Measurements from ENCODE around the gene ABCB1.

ABCB1 gene

DNA sequence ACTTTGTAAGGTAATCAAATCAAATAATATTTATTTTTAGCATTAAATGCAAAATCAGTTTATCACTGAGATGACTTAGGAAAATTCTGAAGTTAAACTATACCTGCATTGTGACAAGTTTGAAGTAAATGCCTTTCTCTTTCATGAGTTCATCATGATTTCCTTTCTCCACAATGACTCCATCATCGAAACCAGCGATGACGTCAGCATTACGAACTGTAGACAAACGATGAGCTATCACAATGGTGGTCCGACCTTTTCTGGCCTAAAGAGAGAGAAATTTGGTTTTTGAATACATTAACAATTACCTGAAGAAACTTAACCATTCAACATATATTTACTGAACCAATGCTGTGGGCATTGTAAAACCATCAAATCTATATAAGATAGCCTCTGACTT lies 54.9 kb downstream of the ABCB1 start:
- H3K4me3 Mint-ChIP-seq, result no peak overlapping the region
- peaks cover 8% of the 10 kb centered on the region for H3K4me1 Mint-ChIP-seq
- no peak overlapping the region for H3K27ac Mint-ChIP-seq
- no peaks in the 10 kb centered on the region for H3K36me3 Mint-ChIP-seq (ENCODE audit: low read depth)
- TF ChIP-seq, protein P1, sequence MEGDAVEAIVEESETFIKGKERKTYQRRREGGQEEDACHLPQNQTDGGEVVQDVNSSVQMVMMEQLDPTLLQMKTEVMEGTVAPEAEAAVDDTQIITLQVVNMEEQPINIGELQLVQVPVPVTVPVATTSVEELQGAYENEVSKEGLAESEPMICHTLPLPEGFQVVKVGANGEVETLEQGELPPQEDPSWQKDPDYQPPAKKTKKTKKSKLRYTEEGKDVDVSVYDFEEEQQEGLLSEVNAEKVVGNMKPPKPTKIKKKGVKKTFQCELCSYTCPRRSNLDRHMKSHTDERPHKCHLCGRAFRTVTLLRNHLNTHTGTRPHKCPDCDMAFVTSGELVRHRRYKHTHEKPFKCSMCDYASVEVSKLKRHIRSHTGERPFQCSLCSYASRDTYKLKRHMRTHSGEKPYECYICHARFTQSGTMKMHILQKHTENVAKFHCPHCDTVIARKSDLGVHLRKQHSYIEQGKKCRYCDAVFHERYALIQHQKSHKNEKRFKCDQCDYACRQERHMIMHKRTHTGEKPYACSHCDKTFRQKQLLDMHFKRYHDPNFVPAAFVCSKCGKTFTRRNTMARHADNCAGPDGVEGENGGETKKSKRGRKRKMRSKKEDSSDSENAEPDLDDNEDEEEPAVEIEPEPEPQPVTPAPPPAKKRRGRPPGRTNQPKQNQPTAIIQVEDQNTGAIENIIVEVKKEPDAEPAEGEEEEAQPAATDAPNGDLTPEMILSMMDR (IDR thresholded peaks at IDR 0.05), result no peak
- no peak for DNase-seq
- H3K27me3 Mint-ChIP-seq (ENCODE audit: low read depth, poor library complexity), result peaks cover 4% of the 10 kb centered on the region
- H3K9me3 Mint-ChIP-seq, result no peaks in the 10 kb centered on the region

DNA sequence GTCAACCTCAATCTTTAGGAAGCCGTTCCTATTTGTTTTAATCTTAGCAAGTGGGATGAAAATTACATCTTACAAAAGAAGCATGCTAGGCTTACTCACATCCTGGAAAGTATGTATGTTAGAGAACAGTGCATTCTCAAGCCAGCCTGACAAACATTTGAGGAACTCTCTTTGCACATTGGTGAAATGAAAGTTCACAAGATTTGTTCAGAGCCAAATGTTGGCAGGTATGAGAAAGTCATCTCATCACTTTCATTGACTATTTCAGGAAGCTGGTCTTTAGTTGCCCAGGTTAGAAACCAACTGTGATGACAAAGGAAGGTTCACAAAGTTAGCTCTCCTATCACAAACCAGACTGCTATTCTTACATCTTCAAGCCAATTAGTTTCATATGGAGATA lies 57.1 kb downstream of the ABCB1 start:
- Mint-ChIP-seq H3K9me3 (no peaks in the 10 kb centered on the region), H3K27ac (no peak overlapping the region), H3K4me1 (no peaks in the 10 kb centered on the region), H3K36me3 (ENCODE audit: low read depth) (no peaks in the 10 kb centered on the region), H3K4me3 (no peak overlapping the region), H3K27me3 (ENCODE audit: low read depth, poor library complexity) (peaks cover 6% of the 10 kb centered on the region)
- no peak for DNase-seq
- TF ChIP-seq, protein P1 (IDR thresholded peaks at IDR 0.05), result no peak

DNA sequence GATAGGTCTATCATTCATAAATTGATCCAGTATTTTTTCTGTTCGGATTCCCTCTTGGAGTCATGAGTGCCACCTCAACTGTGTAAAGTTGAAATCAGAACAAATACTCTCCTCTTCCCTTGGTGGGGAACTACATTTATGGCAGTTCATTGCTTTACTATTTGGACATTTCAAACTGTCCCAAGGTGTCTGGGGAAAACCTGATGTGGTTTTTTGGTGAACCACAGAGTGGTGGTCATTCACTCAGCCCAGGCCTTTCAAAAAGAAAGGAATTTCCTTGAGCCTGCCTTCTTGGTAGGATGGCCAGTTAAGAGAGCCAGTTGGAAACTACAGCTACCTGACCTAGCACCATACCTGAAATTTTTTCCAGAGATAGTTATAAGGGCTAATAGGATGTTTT lies 59.0 kb downstream of the ABCB1 start:
- Mint-ChIP-seq H3K4me3 (no peak overlapping the region), H3K27me3 (ENCODE audit: low read depth, poor library complexity) (peaks cover 9% of the 10 kb centered on the region), H3K9me3 (no peaks in the 10 kb centered on the region), H3K27ac (no peak overlapping the region), H3K4me1 (no peaks in the 10 kb centered on the region), H3K36me3 (ENCODE audit: low read depth) (no peaks in the 10 kb centered on the region)
- TF ChIP-seq, protein P1 (IDR thresholded peaks at IDR 0.05), result no peak
- no peak for DNase-seq

DNA sequence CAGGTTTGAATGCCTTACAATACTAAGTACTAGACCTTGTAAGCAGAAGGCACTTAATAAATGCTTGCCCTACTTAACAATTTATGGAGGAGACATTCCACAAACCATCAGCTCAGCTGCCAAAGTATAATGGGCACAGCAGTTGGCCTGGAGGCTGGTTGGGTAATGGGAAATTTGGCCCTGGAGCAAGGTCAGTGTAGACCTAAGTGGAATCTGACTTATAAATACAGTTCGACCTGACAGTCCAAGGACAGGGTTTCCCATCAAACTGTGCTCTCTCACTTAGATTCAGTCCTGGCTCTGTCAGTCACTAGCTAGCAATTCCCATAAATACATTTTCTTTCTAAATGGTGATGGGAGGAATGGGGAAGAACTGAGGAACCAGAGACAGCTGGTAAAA lies 62.6 kb downstream of the ABCB1 start:
- no peak overlapping the region for H3K4me3 Mint-ChIP-seq
- peaks cover 11% of the 10 kb centered on the region for H3K27me3 Mint-ChIP-seq (ENCODE audit: low read depth, poor library complexity)
- no peak overlapping the region for H3K27ac Mint-ChIP-seq
- H3K36me3 Mint-ChIP-seq (ENCODE audit: low read depth), result no peaks in the 10 kb centered on the region
- H3K9me3 Mint-ChIP-seq, result no peaks in the 10 kb centered on the region
- TF ChIP-seq, protein P1 (IDR thresholded peaks at IDR 0.05), result no peak
- no peak for DNase-seq
- H3K4me1 Mint-ChIP-seq, result no peaks in the 10 kb centered on the region

DNA sequence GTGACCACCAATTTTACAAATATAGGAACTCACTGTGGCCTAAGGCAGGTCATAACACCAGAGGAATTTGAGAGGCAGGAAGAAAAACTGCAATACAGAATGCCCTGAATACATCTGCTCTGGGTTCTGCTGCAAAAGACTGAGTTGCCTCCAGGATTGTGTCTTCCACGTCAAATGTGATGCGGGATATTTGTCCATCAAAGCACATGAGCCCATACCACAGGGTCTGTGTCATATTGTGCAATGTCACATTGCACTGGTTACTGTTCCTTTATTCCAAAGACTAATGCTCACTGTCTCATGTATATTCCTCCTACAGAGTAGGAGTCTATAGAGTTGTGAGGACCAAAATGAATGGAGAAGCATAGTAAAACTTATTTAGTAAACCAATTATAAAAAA lies 66.6 kb downstream of the ABCB1 start:
- Mint-ChIP-seq H3K4me3 (no peak overlapping the region), H3K36me3 (ENCODE audit: low read depth) (no peaks in the 10 kb centered on the region)

DNA sequence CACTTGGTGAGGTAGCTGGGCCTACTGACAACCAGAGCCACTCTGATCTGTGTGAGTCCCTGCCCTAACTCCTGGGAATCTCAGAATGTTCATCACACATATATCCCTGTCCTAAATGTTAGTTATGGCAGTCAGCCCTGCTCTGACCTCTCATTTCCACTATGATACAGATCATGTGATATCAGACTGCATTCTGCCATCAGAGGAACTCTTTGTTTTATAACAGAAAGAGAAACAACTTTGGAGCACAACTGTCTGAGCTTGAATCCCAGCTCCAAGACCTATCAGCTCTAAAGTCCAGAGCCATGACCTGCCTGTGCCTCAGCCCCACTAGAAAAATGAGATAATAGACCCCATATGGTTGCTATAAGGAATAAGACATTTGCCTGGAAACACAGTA lies 70.6 kb downstream of the ABCB1 start:
- no peak for DNase-seq
- no peaks in the 10 kb centered on the region for H3K36me3 Mint-ChIP-seq (ENCODE audit: low read depth)
- TF ChIP-seq, protein P1 (IDR thresholded peaks at IDR 0.05), result no peak
- no peak overlapping the region for H3K4me3 Mint-ChIP-seq
- H3K27me3 Mint-ChIP-seq (ENCODE audit: low read depth, poor library complexity), result peaks cover 4% of the 10 kb centered on the region
- H3K9me3 Mint-ChIP-seq, result no peaks in the 10 kb centered on the region
- no peaks in the 10 kb centered on the region for H3K4me1 Mint-ChIP-seq
- no peak overlapping the region for H3K27ac Mint-ChIP-seq

More for the DNA sequence above, 66.6 kb downstream of the ABCB1 start:
- H3K9me3 Mint-ChIP-seq, result no peaks in the 10 kb centered on the region
- H3K27ac Mint-ChIP-seq, result no peak overlapping the region
- no peaks in the 10 kb centered on the region for H3K4me1 Mint-ChIP-seq
- H3K27me3 Mint-ChIP-seq (ENCODE audit: low read depth, poor library complexity), result peaks cover 7% of the 10 kb centered on the region
- no peak for DNase-seq
- TF ChIP-seq, protein P1 (IDR thresholded peaks at IDR 0.05), result no peak

All from nephron progenitor cell (in vitro differentiated cells).